GM10266 (cell line): ENCODE results near the gene FCMR.

Experiments used
- DNase-seq: peaks from one replicate; pipeline ENCODE4 v3.0.0; 2012; ENCODE audit errors: extremely low spot score
- TF ChIP-seq, protein P1 (sequence below): IDR thresholded peaks from 2 replicates; pipeline ENCODE4 v1.5.1; 2012; ENCODE audit warnings: mild to moderate bottlenecking, low read depth; ENCODE audit not compliant: control insufficient read depth, insufficient read depth; ENCODE audit errors: missing control alignments

FCMR gene

DNA sequence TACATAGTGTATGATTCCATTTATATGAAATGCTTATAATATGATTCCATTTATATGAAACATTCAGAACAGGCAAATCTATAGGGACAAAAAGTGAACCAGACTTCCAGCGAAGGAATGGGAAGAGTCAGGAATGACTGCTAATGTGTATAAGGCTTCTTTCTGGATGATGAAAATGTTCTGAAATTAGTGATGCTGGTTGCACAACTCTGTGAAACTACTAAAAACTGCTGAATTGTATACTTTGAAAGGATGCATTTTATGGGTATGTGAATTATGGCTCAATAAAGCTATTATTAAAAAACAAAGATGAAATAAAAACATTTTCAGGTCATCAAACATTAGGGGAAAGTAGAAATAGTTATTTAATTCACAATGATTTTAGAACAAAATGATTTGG, 38.6 kb downstream of the FCMR start:
- TF ChIP-seq, protein P1, sequence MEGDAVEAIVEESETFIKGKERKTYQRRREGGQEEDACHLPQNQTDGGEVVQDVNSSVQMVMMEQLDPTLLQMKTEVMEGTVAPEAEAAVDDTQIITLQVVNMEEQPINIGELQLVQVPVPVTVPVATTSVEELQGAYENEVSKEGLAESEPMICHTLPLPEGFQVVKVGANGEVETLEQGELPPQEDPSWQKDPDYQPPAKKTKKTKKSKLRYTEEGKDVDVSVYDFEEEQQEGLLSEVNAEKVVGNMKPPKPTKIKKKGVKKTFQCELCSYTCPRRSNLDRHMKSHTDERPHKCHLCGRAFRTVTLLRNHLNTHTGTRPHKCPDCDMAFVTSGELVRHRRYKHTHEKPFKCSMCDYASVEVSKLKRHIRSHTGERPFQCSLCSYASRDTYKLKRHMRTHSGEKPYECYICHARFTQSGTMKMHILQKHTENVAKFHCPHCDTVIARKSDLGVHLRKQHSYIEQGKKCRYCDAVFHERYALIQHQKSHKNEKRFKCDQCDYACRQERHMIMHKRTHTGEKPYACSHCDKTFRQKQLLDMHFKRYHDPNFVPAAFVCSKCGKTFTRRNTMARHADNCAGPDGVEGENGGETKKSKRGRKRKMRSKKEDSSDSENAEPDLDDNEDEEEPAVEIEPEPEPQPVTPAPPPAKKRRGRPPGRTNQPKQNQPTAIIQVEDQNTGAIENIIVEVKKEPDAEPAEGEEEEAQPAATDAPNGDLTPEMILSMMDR, result no peak
- no peak for DNase-seq

DNA sequence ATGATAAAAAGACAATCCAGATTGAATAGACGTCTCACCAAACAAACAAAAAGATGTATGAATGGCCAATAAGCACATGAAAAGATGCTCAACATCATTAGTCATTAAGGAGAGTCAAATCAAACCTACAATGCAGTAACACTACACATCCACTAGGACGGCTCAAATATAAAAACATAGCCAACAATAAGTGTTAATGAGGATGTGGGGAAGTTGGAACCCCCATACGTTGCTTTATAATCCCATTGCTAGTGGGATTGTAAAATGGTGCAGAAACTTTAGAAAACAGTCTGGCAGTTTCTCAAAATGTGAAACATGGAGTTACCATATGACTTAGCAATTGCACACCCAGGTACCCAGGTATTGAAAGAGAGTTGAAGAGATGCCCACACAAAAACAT, 39.2 kb downstream of the FCMR start:
- DNase-seq, result no peak
- TF ChIP-seq, protein P1, result no peak

DNA sequence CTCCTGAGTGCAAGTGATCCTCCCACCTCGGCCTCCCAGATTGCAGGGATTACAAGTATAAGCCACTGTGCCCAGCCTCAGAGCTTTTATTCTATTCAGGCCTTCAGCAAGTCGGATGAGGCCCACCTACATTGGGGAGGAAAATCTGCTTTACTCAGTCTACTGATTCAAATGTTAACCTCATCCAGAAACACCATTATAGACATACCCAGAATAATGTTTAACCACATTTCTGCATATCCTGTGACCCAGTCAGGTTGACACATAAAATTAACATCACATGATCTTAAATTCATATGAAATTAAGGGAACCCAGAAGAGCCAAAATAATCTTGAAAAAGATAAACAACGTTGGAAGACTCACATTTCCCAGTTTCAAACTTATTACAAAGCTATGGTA, 41.4 kb downstream of the FCMR start:
- TF ChIP-seq, protein P1, result no peak
- no peak for DNase-seq

DNA sequence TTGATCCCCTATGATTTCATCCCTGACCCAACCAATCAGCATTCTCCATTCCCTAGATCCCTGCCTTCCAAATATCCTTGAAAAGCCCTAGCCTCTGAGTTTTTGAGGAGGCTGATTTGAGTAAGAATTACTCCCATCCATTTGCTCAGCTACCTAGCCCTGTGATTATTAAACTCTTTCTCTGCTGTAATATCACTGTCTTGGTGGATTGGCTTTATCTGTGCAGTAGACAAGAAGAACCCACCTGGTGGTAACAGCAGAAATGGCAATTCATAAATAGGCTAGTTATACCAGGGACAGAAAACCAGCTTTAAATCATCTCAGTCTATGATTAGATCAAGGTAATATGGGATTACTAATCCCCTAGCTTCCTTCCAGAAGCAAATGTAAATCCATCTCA, 43.3 kb downstream of the FCMR start:
- TF ChIP-seq, protein P1, result no peak
- DNase-seq, result no peak

DNA sequence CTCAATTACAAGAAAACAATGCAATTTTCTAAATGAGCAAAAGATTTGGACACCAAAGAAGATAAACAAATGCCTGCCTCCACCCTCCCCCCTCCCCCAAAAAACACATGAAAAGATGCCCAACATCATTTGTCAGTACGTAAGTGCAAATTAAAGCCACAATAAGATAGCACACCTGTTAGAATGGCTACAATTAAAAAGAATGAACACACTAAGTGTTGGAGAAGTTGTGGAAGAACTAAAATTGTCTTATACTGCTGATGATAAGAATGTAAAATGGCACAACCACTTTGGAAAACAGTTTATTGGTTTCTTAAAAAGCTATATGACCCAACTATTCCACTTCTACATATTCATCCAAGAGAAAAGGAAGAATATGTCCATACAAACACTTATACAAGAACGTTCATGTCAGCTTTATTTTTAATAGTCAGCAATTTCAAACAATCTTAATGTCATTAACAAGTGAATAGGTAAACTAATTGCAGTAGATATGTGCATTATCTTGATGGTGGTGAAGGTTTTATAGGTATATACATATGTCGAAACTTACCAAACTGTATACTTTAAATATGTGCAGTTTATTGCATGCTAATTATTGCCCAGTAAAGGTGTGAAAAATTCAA, 45.9 kb downstream of the FCMR start:
- DNase-seq, result no peak
- TF ChIP-seq, protein P1, result no peak

DNA sequence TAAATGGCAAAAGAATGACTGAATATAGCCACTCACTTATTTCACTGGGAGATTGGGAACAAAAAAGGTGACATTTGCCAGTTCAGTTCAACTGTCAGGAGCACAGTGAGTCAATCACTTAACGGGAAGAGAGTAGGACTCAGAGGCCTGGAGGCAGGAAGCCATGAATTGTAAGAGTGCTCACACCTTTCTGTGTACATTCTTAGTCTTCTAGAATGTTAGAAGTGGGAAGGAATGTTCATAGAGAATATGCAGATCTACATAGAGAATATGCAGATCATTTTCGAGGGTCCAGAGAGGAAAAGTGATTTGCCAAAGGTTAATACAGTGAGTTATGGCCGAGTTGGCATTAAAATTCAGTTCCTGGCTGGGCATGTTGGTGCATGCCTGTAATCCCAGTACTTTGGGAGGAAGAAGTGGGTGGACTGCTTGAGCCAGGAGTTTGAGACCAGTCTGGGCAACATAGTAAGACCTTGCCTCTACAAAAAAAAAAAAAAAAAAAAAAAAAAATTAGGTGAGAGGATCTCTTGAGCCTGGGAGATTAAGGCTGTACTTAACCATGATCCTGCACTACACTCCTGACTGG, 48.0 kb downstream of the FCMR start:
- TF ChIP-seq, protein P1, result no peak
- DNase-seq, result no peak

DNA sequence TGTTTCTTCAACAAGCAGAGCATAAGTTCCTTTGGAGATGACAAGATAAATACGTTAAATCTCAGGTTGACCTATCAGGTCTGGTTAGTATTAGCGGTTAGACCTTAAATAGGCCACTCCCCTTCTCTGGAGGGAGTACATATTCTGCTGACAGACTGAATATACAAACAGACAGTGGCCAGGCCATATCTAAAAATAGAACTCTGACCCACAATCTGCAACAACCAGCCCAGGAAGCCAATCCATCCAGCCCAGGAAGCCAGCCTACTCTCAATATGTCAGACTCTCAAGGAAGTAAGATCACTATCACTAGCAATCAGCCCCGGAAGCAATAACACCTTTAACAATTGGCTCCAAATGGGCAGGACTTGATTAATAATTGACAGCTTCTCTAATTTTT, 49.6 kb downstream of the FCMR start:
- TF ChIP-seq, protein P1, result no peak

More for the DNA sequence above, 49.6 kb downstream of the FCMR start:
- DNase-seq, result no peak
